Fibroblast of lung (primary cell): ENCODE results near the gene ADPGK. TPM values are rescaled to one million over a fixed set of nuclear protein-coding genes. Genes with fewer than 3 reads are reported as not detected.

Experiments used
- DNase-seq, 2 donors: peaks; one replicate each; pipeline versions ENCODE4 v3.0.0 to v3.0.0-alpha.2; 2010; ENCODE audit warnings: low read depth in 2 of 2
- H2AFZ ChIP-seq: 2 replicates; pipeline ENCODE4 v1.5.1; 2012; ENCODE audit warnings: low read length, control low read depth, inconsistent platforms
- H3K27ac ChIP-seq: 2 replicates; pipeline ENCODE4 v1.5.1; 2011; ENCODE audit warnings: low read length, control low read depth; ENCODE audit not compliant: insufficient read depth
- H3K27me3 ChIP-seq: 2 replicates; pipeline ENCODE4 v1.5.1; 2011; ENCODE audit warnings: mild to moderate bottlenecking, low read length; ENCODE audit not compliant: control insufficient read depth, insufficient read depth
- H3K36me3 ChIP-seq: 2 replicates; pipeline ENCODE4 v1.5.1; 2011; ENCODE audit warnings: low read length; ENCODE audit not compliant: control insufficient read depth, insufficient read depth
- H3K4me1 ChIP-seq: 2 replicates; pipeline ENCODE4 v1.5.1; 2011; ENCODE audit warnings: low read length; ENCODE audit not compliant: control insufficient read depth, insufficient read depth; ENCODE audit errors: extremely low read depth
- H3K4me2 ChIP-seq: 2 replicates; pipeline ENCODE4 v1.5.1; 2011; ENCODE audit warnings: low read length, control low read depth; ENCODE audit not compliant: insufficient read depth; ENCODE audit errors: extremely low read depth
- H3K4me3 ChIP-seq, 4 experiments: fragments of 200-600 bp in 1 of 4; sonication (generic) in 1 of 4; replicated peaks in 1 of 4; 2 replicates each; pipeline ENCODE4 v1.5.1; 2011 to 2016; ENCODE audit warnings: low read length in 4 of 4, low read depth in 3 of 4, mild to moderate bottlenecking in 3 of 4, control low read depth in 2 of 4, inconsistent platforms in 1 of 4, mixed read lengths in 1 of 4; ENCODE audit not compliant: insufficient read depth in 1 of 4; ENCODE audit errors: control extremely low read depth in 1 of 4
- H3K79me2 ChIP-seq: 2 replicates; pipeline ENCODE4 v1.5.1; 2012; ENCODE audit warnings: mild to moderate bottlenecking, low read length, inconsistent platforms; ENCODE audit not compliant: control insufficient read depth, insufficient read depth
- H3K9ac ChIP-seq: 2 replicates; pipeline ENCODE4 v1.5.1; 2011; ENCODE audit warnings: mild to moderate bottlenecking, low read length, control low read depth; ENCODE audit not compliant: insufficient read depth
- H3K9me3 ChIP-seq: 2 replicates; pipeline ENCODE4 v1.5.1; 2012; ENCODE audit warnings: low read depth, low read length; ENCODE audit not compliant: control insufficient read depth, insufficient read depth
- H4K20me1 ChIP-seq: 2 replicates; pipeline ENCODE4 v1.5.1; 2011; ENCODE audit warnings: low read length; ENCODE audit not compliant: control insufficient read depth, insufficient read depth; ENCODE audit errors: extremely low read depth
- CTCF ChIP-seq, 2 donors: IDR thresholded peaks in 1 of 2; conservative IDR thresholded peaks in 1 of 2; 1 replicate in 1 of 2; 2 replicates in 1 of 2; pipeline ENCODE4 v1.5.1; 2011 to 2012; ENCODE audit warnings: low read length in 2 of 2, control low read depth in 1 of 2, inconsistent platforms in 1 of 2, low read depth in 1 of 2, mild to moderate bottlenecking in 1 of 2
- EZH2 ChIP-seq: IDR thresholded peaks from 2 replicates; pipeline ENCODE4 v1.5.1; 2012; ENCODE audit warnings: low read length, control low read depth, mild to moderate bottlenecking; ENCODE audit errors: missing control alignments
- polyA plus RNA-seq, 2 donors: library from polyadenylated mRNA; depleted of rRNA in 1 of 2; stranded (reverse) in 1 of 2; unstranded in 1 of 2; fragments of >200 nt; gene quantifications; 2 replicates each; pipeline ENCODE4 v1.2.1, GENCODE V29; 2011 to 2012; ENCODE audit warnings: missing spikeins in 1 of 2
- total RNA-seq: library from RNA; depleted of rRNA; stranded (reverse); fragments of >200 nt; gene quantifications from 2 replicates; pipeline ENCODE4 v1.2.1, GENCODE V29; 2014

The ADPGK gene
- total and polyA plus RNA-seq, 2 donors (not counting 1 experiment from before 2014, with no cell fraction given): 59.5 to 62.2 TPM

GRCh38 chr15:72735111-72735510, 48.4 kb downstream of the ADPGK start:
- H3K4me1 ChIP-seq: no peaks in the 10 kb centered on the region
- H3K36me3 ChIP-seq: peaks cover 5% of the 10 kb centered on the region
- DNase-seq: no peak
- no peak overlapping the region for H3K4me2 ChIP-seq
- no peaks in the 10 kb centered on the region for H3K27me3 ChIP-seq
- no peak overlapping the region for H3K9ac ChIP-seq
- H3K79me2 ChIP-seq: no peaks in the 10 kb centered on the region
- TF ChIP-seq EZH2: no peak
- no peak for TF ChIP-seq CTCF (conservative IDR thresholded peaks at IDR 0.05 in 1 of 2, IDR thresholded peaks at IDR 0.05 in 1 of 2; ENCODE audit: low read depth in 1 of 2, low read length in 2 of 2)
- no peaks in the 10 kb centered on the region for H4K20me1 ChIP-seq
- no peak overlapping the region for H2AFZ ChIP-seq
- no peaks in the 10 kb centered on the region for H3K9me3 ChIP-seq
- no peak overlapping the region for H3K4me3 ChIP-seq
- H3K27ac ChIP-seq: no peak overlapping the region

DNA sequence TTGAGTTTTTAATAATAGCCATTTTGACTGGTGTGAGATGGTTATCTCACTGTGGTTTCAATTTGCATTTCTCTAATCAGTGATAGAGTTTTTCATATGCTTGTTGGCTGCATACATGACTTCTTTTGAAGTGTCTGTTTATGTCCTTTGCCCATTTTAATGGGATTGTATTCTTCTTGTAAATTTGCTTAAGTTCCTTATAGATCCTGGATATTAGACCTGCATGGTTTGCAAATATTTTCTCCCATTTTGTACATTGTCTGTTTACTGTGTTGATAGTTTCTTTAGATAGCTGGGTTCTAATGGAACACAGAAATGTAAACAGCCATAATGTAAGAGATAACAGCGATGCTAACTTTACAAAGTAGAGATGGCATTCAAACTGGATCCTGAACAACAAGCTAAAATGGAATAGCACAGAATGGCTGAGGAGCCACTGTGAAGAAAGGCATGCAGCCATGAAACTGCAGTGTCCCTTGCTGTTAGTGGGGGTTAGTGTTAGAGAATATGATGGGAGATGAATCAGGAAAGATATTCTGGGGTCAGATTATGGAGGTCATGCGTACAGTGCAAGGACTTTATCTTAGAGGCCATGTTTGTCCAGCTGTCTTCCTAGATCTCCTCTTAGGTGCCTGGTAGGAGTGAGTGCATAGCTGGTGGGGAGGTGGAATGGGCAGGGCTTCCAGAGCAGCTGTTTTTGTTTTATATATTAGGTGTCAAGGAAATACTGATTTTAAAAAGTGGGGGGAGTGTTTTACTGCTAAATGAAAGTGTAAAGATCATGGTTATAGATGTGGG, 49.4 kb downstream of the ADPGK start:
- TF ChIP-seq CTCF (conservative IDR thresholded peaks at IDR 0.05 in 1 of 2, IDR thresholded peaks at IDR 0.05 in 1 of 2; ENCODE audit: low read depth in 1 of 2, low read length in 2 of 2) (no peak), EZH2 (no peak)
- Histone ChIP-seq H3K79me2 (no peaks in the 10 kb centered on the region), H3K4me1 (no peaks in the 10 kb centered on the region), H3K9ac (no peak overlapping the region), H3K9me3 (no peaks in the 10 kb centered on the region), H4K20me1 (no peaks in the 10 kb centered on the region), H3K4me2 (no peak overlapping the region), H3K36me3 (peaks cover 5% of the 10 kb centered on the region), H3K27me3 (no peaks in the 10 kb centered on the region), H3K4me3 (no peak overlapping the region), H2AFZ (no peak overlapping the region), H3K27ac (no peak overlapping the region)
- no peak for DNase-seq

DNA sequence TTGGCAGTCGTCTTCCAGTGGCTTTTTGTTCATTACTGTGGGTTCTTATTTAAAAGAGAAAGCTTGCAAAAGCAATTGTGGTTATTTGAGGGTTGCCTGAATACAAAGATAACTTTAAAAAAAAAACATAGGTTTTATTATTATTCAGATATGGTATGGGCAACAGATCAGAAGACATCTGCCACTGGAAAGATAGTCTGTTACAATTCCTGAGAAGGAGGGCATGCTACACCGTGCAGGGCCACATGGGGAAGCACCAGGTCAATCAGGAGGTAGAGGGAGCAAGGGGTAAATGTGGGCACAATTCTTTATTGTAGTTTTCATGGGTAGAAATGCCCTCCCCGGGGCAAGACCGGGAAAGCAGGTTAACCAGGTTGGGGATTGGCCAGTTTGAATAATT, 51.0 kb downstream of the ADPGK start:
- no peaks in the 10 kb centered on the region for H4K20me1 ChIP-seq
- no peak for DNase-seq
- no peaks in the 10 kb centered on the region for H3K27me3 ChIP-seq
- H3K79me2 ChIP-seq: no peaks in the 10 kb centered on the region
- no peaks in the 10 kb centered on the region for H3K9me3 ChIP-seq
- TF ChIP-seq EZH2 (no peak), CTCF (conservative IDR thresholded peaks at IDR 0.05 in 1 of 2, IDR thresholded peaks at IDR 0.05 in 1 of 2; ENCODE audit: low read depth in 1 of 2, low read length in 2 of 2) (peak in 1 of 2 donors; percentile 4)
- H3K4me3 ChIP-seq: no peak overlapping the region
- no peaks in the 10 kb centered on the region for H3K4me1 ChIP-seq
- no peak overlapping the region for H3K27ac ChIP-seq
- H3K36me3 ChIP-seq: peaks cover 3% of the 10 kb centered on the region
- no peak overlapping the region for H2AFZ ChIP-seq
- H3K9ac ChIP-seq: no peak overlapping the region
- no peak overlapping the region for H3K4me2 ChIP-seq
